GM18520 (cell line): ENCODE measurements around the gene IL17RB.
A peak's percentile ranks its signal among the peaks of the same experiment; 100 is the strongest.

Experiments
- ATAC-seq: cut with Tn5 transposase; IDR thresholded peaks from one replicate; pipeline ENCODE4 v1.9.1; 2021; ENCODE audit not compliant: unreplicated experiment

IL17RB gene

DNA sequence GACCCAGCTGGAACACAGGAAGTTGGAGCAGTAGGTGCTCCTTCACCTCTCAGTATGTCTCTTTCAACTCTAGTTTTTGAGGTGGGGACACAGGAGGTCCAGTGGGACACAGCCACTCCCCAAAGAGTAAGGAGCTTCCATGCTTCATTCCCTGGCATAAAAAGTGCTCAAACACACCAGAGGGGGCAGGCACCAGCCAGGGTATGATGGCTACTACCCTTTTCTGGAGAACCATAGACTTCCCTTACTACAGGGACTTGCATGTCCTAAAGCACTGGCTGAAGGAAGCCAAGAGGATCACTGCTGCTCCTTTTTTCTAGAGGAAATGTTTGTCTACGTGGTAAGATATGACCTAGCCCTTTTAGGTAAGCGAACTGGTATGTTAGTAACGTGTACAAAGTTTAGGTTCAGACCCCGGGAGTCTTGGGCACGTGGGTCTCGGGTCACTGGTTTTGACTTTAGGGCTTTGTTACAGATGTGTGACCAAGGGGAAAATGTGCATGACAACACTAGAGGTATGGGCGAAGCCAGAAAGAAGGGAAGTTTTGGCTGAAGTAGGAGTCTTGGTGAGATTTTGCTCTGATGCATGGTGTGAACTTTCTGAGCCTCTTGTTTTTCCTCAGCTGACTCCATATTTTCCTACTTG lies 11.9 kb downstream of the IL17RB start:
- ATAC-seq = no peak

DNA sequence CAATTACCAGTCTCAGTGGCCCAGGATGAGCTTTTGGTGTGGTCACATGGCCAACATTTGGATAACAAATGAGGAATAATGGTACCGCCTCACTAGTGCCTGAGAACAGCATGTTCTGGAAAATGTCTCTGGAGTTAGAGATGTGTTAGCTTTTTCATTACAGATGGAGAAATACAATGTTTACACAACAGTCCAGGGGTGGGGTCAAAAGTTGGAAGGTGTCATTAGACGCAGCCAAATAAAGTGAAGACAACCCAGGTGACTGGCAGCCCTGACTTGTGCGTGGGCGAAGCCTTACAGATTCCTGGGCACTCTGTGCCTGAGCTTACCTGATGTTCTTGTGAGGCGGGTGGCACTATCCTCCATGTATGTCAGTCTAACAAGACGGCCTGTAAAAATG lies 12.8 kb downstream of the IL17RB start:
- ATAC-seq = no peak

DNA sequence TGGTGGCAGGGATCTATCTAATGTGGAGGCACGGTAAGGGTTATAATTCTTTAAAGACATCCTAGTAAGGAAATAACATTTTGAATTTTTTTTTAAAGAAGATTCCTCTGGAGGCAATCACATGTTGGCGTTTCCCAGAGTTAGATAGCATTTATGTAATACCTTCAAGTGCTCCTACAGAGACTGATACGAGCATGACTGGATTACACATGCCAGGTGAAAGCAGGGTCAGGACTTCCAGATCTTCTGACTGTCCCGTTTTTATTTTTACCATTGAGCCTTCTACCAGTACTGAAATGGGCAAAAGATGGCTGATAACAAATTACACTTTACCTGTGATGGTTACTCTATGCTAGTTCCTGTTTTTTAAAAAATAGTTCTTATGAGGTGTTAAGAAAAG lies 13.8 kb downstream of the IL17RB start:
- no peak for ATAC-seq

- no peak for ATAC-seq
Observed at GRCh38 chr3:53862241-53862640, 15.9 kb downstream of the IL17RB start.

DNA sequence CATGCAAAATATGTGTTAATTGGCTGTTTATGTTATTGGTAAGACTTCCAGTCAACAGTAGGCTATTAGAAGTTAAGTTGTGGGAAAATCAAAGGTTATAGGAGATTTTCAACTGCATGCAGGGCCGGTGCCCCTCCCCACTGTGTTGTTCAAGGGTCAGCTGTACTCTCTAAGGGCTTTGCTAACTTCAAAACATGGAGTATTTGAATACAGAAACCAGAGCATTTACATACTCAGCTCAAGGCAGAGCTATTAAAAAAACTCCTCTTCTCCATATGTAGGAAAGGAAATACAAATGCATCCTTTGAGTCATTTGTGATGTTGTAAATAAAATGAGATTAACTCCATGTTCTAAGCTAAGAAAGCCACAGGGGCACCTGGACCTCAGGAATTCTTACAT lies 16.8 kb downstream of the IL17RB start:
- no peak for ATAC-seq

DNA sequence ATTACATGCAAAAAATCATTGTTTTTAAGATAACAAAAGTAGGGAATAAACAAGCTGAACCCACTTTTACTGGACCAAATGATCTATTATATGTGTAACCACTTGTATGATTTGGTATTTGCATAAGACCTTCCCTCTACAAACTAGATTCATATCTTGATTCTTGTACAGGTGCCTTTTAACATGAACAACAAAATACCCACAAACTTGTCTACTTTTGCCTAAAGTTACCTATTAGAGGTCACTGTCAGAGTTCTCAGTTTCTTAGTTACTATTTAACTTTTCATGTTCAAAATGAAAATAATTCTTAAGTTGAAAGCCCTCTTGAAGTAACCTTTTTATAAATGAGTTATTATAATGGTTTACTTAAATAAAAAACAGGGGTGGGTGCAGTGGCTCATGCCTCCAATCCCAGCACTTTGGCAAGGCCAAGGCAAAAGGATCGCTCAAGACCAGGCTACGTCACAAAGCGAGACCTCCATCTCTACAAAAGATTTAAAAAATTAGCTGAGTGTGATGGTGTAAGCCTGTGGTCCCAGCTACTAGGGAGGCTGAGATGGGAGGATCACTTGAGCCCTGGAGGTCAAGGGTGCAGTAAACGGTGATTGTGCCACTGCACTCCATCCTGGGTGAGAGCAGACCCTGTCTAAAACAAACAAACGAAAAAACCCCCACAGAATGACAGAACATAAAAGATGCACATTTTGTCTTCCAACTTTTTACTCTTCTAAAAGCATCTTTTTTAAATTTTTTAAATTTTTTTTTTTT lies 19.5 kb downstream of the IL17RB start:
- ATAC-seq = no peak

GRCh38 chr3:53880396-53881345 lies 34.3 kb downstream of the IL17RB start:
- ATAC-seq = no peak

DNA sequence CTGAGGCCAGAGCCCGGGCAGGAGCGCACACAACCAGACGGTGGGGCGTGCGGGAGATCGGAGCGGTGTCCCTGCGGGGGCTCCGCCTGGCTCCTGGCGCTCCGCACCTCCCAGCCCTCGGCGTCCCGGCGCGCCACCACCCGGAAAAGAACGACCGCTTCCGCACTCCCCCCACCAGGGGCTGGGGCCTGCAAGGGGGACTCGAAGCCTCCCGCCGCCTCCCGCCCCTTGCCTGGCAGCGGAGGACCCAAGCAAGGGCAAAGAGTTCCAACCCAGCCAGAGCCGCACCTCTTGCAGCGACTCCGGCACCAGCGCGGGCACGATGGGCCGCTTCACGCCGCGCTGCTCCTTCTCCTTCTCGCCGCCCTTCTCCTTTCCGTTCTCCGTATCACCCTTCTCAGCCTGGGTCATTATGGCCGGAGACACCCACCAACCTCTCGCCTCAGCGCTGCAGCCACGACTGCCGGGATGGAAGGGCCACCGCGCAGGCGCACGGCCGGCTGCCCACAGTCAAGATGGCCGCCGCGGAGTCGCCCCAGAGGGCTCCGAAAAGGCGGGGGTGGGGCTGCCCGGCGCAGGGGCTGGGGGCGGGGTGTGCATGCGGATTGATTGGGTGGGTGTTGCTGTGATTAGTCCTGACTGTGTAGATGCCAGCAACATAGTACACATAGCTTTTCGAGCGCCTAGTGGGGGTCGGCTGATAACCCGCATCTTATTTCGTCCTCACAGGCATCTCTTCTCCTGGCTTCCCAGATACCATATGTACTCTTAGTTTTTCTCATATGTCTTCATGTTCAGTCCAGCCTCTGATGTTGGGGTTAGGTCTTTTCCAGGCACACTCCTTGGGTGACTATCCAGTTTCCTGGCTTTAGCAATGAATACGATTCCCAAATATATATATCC lies 35.6 kb downstream of the IL17RB start, which contains the start of gene ACTR8:
ACTR8 (minus strand) TSS at position 462 of the 903 bp plus-strand sequence; CDS start at position 411, 51 bp downstream.
- ATAC-seq = peak; percentile 60

DNA sequence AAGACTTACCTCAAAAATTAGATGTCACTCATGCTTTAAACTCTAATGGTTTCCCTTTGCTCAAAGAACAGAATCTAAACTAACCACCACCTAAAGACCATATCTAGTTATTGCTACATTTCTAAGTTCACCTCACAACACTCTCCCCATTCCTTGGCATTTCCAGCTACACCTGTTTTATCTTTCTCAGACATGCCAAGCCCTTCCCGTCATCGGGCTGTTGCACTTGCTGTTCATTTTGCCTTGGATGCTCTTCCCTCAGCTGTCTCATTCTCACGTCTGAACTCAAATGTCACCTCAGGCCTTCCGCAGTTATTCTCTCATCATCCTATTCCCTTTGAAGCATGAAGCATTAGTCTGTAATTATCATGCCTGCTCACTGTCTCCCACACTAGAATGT lies 36.6 kb downstream of the IL17RB start:
- ATAC-seq = no peak

DNA sequence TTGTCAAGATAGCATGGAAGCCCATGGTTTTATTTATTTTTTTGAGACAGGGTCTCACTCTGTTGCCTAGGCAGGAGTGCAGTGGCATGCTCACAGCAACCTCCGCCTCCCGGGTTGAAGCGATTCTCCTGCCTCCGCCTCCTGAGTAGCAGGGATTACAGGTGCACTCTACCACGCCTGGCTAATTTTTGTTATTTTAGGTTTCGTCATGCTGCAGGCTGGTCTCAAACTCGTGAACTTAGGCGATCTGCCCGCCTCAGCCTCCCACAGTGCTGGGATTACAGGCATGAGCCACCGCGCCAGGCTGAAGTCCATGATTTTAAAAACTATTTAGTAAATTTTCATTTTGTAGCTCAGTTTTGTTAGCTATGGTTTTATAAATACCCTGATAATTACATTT lies 38.3 kb downstream of the IL17RB start:
- no peak for ATAC-seq

DNA sequence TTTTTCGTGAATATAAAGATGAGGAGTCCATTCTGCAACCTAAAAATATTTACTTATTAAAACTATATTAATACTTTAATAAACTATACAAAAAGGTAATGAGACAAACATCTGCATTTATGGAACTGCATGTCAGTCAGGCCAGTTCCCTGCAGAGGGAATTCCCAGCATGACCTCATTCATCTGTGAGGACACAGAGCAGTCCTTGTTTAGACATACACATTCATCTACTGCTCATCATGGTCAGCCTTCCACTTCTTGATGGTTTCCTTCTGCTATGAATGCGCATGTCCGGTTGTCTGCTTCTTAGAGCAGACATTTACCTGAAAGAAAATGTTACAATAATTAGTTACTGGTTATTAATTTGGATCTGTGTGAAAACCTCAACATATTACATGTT lies 38.9 kb downstream of the IL17RB start:
- ATAC-seq = no peak

- ATAC-seq = no peak
Observed at GRCh38 chr3:53887446-53887845, 41.1 kb downstream of the IL17RB start.

DNA sequence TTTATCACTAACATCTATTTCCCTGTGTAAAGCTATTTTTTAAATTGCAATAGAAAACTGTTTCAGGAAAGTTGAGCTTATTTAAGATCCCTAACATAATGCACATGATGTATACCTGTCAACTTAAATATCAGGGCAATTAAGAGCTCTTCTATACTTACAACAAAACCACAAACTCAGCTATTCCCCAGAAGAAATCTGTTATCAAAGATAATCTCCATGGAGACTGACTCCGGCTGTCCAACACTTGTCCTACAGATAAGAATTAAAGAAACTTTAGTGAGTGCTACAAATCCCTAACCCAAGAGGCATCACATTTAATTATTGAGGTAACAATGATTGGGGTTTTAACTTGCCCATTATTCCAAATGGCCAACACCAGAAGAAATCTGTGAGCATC lies 41.9 kb downstream of the IL17RB start:
- no peak for ATAC-seq

DNA sequence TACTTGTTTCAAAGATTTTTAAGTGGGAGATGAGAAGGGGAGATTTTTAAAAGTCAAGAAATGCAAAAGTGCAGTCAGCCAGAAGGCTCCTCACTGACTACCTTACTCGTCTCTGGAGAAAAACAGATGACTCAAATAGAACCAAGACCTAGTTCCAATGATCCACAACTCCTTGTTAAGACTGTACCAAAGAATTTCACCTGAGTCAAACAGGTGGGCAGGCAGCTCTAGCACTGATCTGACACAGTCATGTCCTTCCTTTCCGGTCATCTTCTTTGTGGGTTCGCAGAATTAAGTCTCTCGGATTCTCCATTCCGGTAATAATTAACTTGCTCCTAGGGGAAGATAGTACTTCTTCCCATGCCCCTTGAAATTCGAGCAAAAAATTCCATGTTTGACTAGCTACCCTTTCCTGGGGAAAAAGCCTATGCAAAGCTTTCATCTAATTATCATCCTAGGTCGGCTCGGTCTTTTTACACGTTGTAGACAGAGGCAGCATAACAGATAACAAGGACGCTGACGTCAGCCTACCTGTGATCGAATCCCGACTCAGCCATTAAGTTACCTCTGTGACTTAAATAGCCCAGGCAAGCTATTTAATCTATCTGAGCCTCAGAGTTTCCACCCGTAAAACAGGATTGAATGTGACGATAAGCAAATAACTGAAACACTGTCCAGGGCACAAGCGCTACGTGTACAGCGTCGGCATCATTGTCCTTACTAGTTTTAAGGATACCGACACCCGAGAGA lies 44.5 kb downstream of the IL17RB start:
- no peak for ATAC-seq

GRCh38 chr3:53891497-53892285 lies 45.3 kb downstream of the IL17RB start, which contains the start of gene SELENOK:
TSS of gene SELENOK (minus strand) at chr3:53891859.
- peak; percentile 93 for ATAC-seq

DNA sequence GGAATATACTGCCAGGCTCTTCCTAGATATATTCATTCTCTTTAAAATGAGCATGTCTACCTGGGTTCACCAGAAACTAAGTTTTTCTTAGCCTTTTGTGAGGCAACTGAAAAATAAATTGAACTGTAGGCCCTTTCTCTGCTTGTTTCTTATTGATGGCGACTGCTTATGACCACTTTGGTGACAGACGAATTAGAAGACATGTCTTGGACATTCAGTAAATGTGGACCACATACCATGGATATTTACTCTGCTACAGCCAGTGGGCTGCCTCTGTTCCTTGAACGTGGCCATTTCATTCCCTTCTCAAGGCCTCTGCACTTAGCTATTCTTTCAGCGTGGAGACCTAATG lies 45.9 kb downstream of the IL17RB start:
- ATAC-seq = no peak

- ATAC-seq = no peak
Observed at GRCh38 chr3:53899750-53900149, 53.4 kb downstream of the IL17RB start.

DNA sequence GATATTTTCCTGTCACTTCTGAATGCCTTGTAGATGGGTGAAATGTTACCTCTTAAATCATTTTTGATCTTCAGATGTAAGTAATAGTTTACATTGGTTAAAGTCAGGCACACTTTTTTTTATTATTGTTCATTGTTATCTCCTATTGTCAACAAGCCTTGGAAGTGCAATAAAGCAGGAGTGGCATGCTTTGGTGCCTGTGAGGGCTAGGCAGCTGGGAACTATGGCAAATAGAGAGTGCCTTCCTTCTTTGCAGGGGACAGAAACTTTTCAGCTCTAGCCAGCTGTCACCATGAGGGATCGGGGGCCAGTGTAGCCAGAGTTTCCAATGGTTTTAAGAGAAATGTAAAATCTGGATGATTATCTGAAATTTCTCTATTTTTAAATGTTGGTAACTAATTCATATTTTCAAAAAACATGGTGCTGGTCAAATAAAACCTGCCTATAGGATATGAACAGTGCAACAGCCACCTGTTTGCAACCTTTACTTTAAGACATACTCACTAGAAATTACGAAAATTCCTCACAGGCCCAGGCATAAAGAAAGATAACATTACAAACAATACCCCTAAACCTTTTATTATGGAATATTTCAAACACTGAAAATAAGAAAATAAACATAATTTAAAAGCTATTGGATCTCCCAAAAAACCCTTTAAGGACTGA lies 54.4 kb downstream of the IL17RB start:
- no peak for ATAC-seq
